Endothelial cell of umbilical vein (primary cell): ENCODE data around the gene DBNL.

Source experiments
- EZH2 ChIP-seq: IDR thresholded peaks from 2 replicates; pipeline ENCODE4 v1.6.1; 2012; ENCODE audit warnings: borderline replicate concordance, low read depth, mild to moderate bottlenecking, moderate library complexity, low read length, inconsistent platforms; ENCODE audit not compliant: severe bottlenecking
- FOS ChIP-seq: IDR thresholded peaks from 2 replicates; pipeline ENCODE4 v1.6.1; 2011; ENCODE audit warnings: mild to moderate bottlenecking, low read length, moderate library complexity, borderline replicate concordance; ENCODE audit not compliant: insufficient read depth
- GATA2 ChIP-seq: IDR thresholded peaks from 2 replicates; pipeline ENCODE4 v1.7.0; 2011; ENCODE audit warnings: low read depth, mild to moderate bottlenecking, moderate library complexity, mixed read lengths, low read length; ENCODE audit not compliant: insufficient read length, insufficient read depth
- JUN ChIP-seq: IDR thresholded peaks from 2 replicates; pipeline ENCODE4 v1.6.1; 2011; ENCODE audit warnings: borderline replicate concordance, low read depth; ENCODE audit not compliant: insufficient read length, insufficient read depth
- MYC ChIP-seq: IDR thresholded peaks from one replicate; pipeline ENCODE4 v1.6.1; 2011; ENCODE audit warnings: mild to moderate bottlenecking, low read depth, low read length
- POLR2A ChIP-seq: IDR thresholded peaks from 2 replicates; pipeline ENCODE4 v1.6.1; 2012; ENCODE audit warnings: low read depth, mild to moderate bottlenecking, control low read depth, low read length
- POLR2AphosphoS5 ChIP-seq: IDR thresholded peaks from 2 replicates; pipeline ENCODE4 v1.6.1; 2012; ENCODE audit warnings: low read depth, mild to moderate bottlenecking, control low read depth, low read length, moderate library complexity; ENCODE audit not compliant: insufficient read depth
- TF ChIP-seq, protein P1 (sequence below), 2 donors: IDR thresholded peaks; 1 replicate in 1 of 2; 2 replicates in 1 of 2; pipeline ENCODE4 v1.5.1; 2011; ENCODE audit warnings: low read length in 2 of 2, mild to moderate bottlenecking in 2 of 2, moderate library complexity in 2 of 2, control low read depth in 1 of 2, inconsistent platforms in 1 of 2, low read depth in 1 of 2; ENCODE audit not compliant: insufficient read depth in 1 of 2; ENCODE audit errors: extremely low read depth in 1 of 2
- TF ChIP-seq, protein P2 (sequence below): IDR thresholded peaks from 2 replicates; pipeline ENCODE4 v1.6.1; 2011; ENCODE audit not compliant: insufficient read depth, insufficient read length

DNA sequence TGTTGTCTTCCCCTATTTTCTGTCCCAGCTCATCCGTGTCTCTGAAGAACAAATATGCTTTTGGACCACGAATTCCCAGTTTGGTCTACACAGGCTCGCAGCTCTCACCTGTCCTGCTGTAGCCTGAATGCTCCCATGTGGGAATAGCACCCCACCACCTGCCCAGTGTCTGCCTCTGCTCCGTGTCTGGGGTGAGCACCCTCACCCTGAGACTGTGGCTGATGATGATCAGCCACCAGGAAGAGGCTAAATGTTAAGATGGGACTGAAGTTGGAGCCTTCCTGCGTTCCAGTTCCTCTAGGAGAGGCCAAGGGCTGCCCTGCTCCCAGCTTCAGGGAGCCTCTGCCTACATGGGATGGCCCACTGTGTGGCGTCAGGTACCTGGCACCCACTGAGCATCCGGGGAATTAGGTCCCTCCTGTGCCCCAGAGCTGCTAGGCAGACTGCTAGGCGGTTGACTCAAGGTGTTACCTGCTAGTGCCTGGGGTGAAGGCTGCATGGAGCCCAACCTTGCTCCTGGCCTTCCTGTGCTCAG is 17.2 kb downstream of the DBNL start:
- TF ChIP-seq EZH2 (no peak), MYC (no peak), POLR2AphosphoS5 (no peak), GATA2 (no peak), JUN (no peak), POLR2A (no peak), FOS (no peak)
- TF ChIP-seq, protein P1, sequence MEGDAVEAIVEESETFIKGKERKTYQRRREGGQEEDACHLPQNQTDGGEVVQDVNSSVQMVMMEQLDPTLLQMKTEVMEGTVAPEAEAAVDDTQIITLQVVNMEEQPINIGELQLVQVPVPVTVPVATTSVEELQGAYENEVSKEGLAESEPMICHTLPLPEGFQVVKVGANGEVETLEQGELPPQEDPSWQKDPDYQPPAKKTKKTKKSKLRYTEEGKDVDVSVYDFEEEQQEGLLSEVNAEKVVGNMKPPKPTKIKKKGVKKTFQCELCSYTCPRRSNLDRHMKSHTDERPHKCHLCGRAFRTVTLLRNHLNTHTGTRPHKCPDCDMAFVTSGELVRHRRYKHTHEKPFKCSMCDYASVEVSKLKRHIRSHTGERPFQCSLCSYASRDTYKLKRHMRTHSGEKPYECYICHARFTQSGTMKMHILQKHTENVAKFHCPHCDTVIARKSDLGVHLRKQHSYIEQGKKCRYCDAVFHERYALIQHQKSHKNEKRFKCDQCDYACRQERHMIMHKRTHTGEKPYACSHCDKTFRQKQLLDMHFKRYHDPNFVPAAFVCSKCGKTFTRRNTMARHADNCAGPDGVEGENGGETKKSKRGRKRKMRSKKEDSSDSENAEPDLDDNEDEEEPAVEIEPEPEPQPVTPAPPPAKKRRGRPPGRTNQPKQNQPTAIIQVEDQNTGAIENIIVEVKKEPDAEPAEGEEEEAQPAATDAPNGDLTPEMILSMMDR (IDR thresholded peaks at IDR 0.05; ENCODE audit: extremely low read depth in 1 of 2, insufficient read depth in 1 of 2, low read depth in 1 of 2, low read length in 2 of 2): no peak
- TF ChIP-seq, protein P2, sequence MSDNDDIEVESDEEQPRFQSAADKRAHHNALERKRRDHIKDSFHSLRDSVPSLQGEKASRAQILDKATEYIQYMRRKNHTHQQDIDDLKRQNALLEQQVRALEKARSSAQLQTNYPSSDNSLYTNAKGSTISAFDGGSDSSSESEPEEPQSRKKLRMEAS: no peak
